Kidney (tissue), 14 donors: ENCODE data around the gene GLS. TPM values are rescaled to one million over a fixed set of nuclear protein-coding genes. Genes with fewer than 3 reads are reported as not detected.
"Not testable (repeated sequence)": the region's sequence is repeated elsewhere in the genome, so short reads cannot be mapped to it uniquely, and the experiment has no call there.

ENCODE experiments used
- DNase-seq, 5 donors: peaks; one replicate each; pipeline ENCODE4 v3.0.0-alpha.2; 2013 to 2020
- FAIRE-seq: peaks from 2 replicates; lab custom pipeline; 2012; peaks lifted over from hg19 to GRCh38; lab: Jason Lieb, UNC
- H3K27ac ChIP-seq, 2 donors: one replicate each; pipeline ENCODE4 v1.7.0; 2013; ENCODE audit warnings: low read depth in 2 of 2, low read length in 2 of 2, inconsistent platforms in 1 of 2
- H3K27me3 ChIP-seq: one replicate; pipeline ENCODE4 v1.7.1; 2013; ENCODE audit warnings: low read length, inconsistent platforms; ENCODE audit not compliant: control insufficient read depth, insufficient read depth
- H3K36me3 ChIP-seq, 3 donors: one replicate each; pipeline versions ENCODE4 v1.7.0 to v1.7.1; 2013; ENCODE audit warnings: low read length in 3 of 3, control low read depth in 1 of 3, inconsistent platforms in 1 of 3; ENCODE audit not compliant: insufficient read depth in 3 of 3, control insufficient read depth in 2 of 3
- H3K4me1 ChIP-seq, 3 donors: one replicate each; pipeline versions ENCODE4 v1.7.0 to v1.7.1; 2013; ENCODE audit warnings: low read length in 3 of 3, inconsistent platforms in 1 of 3, low read depth in 1 of 3; ENCODE audit not compliant: control insufficient read depth in 2 of 3, insufficient read depth in 2 of 3
- H3K4me3 ChIP-seq, 3 donors: one replicate each; pipeline versions ENCODE4 v1.7.0 to v1.8.1; 2013; ENCODE audit warnings: low read length in 3 of 3, control low read depth in 1 of 3, inconsistent platforms in 1 of 3
- H3K9ac ChIP-seq, 3 donors: one replicate each; pipeline versions ENCODE4 v1.7.0 to v1.7.1; 2013; ENCODE audit warnings: low read length in 3 of 3, control low read depth in 1 of 3, inconsistent platforms in 1 of 3
- H3K9me3 ChIP-seq, 3 donors: one replicate each; pipeline versions ENCODE4 v1.7.0 to v1.7.1; 2013; ENCODE audit warnings: low read length in 3 of 3, control low read depth in 1 of 3, inconsistent platforms in 1 of 3; ENCODE audit not compliant: control insufficient read depth in 2 of 3, insufficient read depth in 1 of 3
- intact Hi-C: fragments of 100-400 bp; cut with DNase I; formaldehyde crosslinking; loops from one replicate; pipeline ENCODE4 v1.11.1; 2022
- polyA plus RNA-seq: library from polyadenylated mRNA; stranded (reverse); fragments of 350-450 nt; fragmentation: Illumina TruSeq; extraction: RNeasy Lipid Tissue Mini Kit (QIAGEN cat#74804); gene quantifications from one replicate; pipeline ENCODE4 v1.2.3, GENCODE V29; 2014; ENCODE audit warnings: low read depth, low replicate concordance; ENCODE audit not compliant: insufficient read depth
- total RNA-seq: library from RNA; stranded (reverse); fragmentation: NEBNext Ultra II Directional; extraction: Animal tissue kit (Norgen Biotek cat#: 25700); gene quantifications from one replicate; pipeline ENCODE4 v1.2.1, GENCODE V29; 2021
- TF ChIP-seq, protein P1 (sequence below): IDR thresholded peaks from 3 replicates; pipeline ENCODE4 v1.5.1; 2012; ENCODE audit warnings: mild to moderate bottlenecking, moderate library complexity, borderline replicate concordance; ENCODE audit not compliant: insufficient read depth; ENCODE audit errors: extremely low read depth
- donor health status: control.
- donor health status: control.
- donor health status: control.
- donor health status: control.
- donor health status: control.
- donor health status: DM: yes; HTN: yes; CAD: no.
- donor health status: Normal renal cell carcinoma (clear cell type).

Gene GLS
- total and polyA plus RNA-seq, 2 donors from 2014 or later = 196 to 230 TPM

DNA sequence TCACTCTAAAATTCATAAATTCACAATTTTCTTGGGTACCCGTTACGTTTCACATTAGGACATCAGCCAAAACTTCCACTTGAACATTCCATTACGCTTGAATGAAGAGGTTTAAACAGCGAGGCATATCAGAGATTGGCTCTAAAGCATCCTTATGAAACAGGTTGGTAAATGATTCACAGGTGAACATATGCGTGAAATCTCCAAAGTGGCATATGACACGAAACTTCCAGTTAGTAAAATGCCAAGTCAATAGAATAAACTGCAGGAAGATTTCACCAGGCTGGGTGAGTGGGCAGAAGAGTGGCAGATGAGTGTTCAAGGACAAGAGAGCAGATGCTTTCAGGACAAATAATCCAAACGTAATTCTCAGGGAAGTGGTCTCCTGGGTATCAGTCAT is 33.9 kb upstream of the GLS start:
- Histone ChIP-seq H3K27me3 (no peaks in the 10 kb centered on the region), H3K9me3 (no peaks in the 10 kb centered on the region), H3K27ac (no peak overlapping the region), H3K36me3 (no peaks in the 10 kb centered on the region), H3K4me3 (peak overlapping the region in 2 of 3 donors; percentile 7), H3K4me1 (peaks cover 2 to 15% (median 6%) of the 10 kb centered on the region in 3 donors), H3K9ac (no peak overlapping the region)
- intact Hi-C loops = no loop called here
- peak in 2 of 5 donors; percentile 48 to 55 for DNase-seq
- FAIRE-seq = no peak
- TF ChIP-seq, protein P1, sequence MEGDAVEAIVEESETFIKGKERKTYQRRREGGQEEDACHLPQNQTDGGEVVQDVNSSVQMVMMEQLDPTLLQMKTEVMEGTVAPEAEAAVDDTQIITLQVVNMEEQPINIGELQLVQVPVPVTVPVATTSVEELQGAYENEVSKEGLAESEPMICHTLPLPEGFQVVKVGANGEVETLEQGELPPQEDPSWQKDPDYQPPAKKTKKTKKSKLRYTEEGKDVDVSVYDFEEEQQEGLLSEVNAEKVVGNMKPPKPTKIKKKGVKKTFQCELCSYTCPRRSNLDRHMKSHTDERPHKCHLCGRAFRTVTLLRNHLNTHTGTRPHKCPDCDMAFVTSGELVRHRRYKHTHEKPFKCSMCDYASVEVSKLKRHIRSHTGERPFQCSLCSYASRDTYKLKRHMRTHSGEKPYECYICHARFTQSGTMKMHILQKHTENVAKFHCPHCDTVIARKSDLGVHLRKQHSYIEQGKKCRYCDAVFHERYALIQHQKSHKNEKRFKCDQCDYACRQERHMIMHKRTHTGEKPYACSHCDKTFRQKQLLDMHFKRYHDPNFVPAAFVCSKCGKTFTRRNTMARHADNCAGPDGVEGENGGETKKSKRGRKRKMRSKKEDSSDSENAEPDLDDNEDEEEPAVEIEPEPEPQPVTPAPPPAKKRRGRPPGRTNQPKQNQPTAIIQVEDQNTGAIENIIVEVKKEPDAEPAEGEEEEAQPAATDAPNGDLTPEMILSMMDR = no peak

DNA sequence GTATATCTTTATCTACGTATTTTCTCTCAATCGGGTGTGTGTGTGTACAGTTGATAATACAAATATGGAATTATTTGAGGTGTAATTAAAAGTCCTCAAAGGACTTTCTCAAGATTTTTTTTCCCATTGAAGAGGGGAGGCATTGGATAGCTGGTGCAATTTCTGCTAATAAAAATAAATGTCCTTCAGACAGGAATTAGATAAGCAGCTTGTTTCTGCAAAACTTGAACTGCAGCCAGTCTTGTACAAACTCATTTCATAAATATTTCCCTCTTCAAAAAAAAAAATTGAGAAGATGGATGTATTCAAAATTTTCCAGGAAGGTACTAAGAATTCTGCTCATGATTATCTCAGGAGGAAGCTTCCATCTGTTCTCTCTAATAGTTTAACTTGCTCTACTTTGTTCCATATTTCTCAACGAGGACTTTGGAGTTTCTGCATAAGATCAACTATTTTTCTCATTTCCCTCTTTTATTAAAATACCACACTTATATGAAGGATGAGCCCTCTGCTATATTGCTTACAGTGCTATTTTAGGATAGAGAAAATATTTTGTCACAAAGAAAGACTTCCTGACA is 33.0 kb upstream of the GLS start:
- no peaks in the 10 kb centered on the region for H3K27me3 ChIP-seq
- H3K36me3 ChIP-seq = no peaks in the 10 kb centered on the region
- H3K4me3 ChIP-seq = no peak overlapping the region
- H3K9ac ChIP-seq = no peak overlapping the region
- peaks cover 2 to 15% (median 6%) of the 10 kb centered on the region in 3 donors for H3K4me1 ChIP-seq
- TF ChIP-seq, protein P1 = no peak
- DNase-seq (peak in 1 of 5 donors; percentile 29), FAIRE-seq (peak; percentile 55)
- no peaks in the 10 kb centered on the region for H3K9me3 ChIP-seq
- intact Hi-C loops = no loop called here
- no peak overlapping the region for H3K27ac ChIP-seq

DNA sequence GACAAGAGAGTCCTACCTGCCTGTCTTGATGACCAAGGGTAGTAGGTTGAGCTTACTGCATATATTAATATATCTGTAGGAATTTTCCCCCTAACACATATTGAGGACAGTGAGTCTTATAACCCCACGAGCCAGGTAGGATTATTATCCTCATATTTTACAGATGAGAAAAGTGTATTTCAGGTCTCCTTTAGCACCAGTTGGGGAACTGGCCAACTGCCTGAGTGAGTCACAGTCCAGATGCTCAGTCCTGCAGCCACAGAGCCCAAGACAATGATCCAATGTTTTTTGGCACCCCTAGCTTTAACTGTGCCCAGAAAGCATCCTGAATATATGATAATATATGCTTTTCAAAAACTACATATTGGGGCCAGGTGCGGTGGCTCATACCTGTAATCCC is 30.8 kb upstream of the GLS start:
- Histone ChIP-seq H3K27ac (no peak overlapping the region), H3K4me3 (no peak overlapping the region), H3K9ac (no peak overlapping the region), H3K4me1 (peaks cover 2 to 15% (median 6%) of the 10 kb centered on the region in 3 donors), H3K9me3 (no peaks in the 10 kb centered on the region), H3K36me3 (no peaks in the 10 kb centered on the region), H3K27me3 (no peaks in the 10 kb centered on the region)
- FAIRE-seq = no peak
- TF ChIP-seq, protein P1 = no peak
- intact Hi-C loops = no loop called here
- DNase-seq = no peak

DNA sequence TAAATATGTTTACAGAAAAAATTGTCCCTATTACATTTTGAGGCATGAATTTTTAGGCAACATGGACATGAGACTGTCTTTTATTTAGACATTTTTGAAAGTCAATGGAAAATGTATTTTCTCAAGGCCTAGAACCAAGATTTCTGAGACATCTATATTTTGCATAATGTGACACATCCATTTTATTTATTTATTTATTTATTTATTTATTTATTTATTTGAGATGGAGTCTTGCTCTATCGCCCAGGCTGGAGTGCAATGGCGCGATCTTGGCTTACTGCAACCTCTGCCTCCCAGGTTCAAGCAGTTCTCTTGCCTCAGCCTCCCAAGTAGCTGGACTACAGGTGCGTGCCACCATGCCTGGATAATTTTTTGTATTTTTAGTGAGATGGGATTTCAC is 27.6 kb upstream of the GLS start:
- H3K9me3 ChIP-seq, DNase-seq, intact Hi-C loops, H3K9ac ChIP-seq, H3K4me3 ChIP-seq, H3K36me3 ChIP-seq, H3K4me1 ChIP-seq, H3K27ac ChIP-seq, FAIRE-seq, H3K27me3 ChIP-seq: not testable (repeated sequence)
